AG09309 (cell line): ENCODE data around the gene INSYN2B.
A peak's percentile ranks its signal among the peaks of the same experiment; 100 is the strongest.

ENCODE experiments used
- DNase-seq: peaks from one replicate; pipeline ENCODE4 v3.0.0-alpha.2; 2010; ENCODE audit warnings: low read depth
- H3K4me3 ChIP-seq: 2 replicates; pipeline ENCODE4 v1.5.1; 2011; ENCODE audit warnings: mild to moderate bottlenecking, low read depth, low read length, moderate library complexity; ENCODE audit not compliant: control insufficient read depth
- CTCF ChIP-seq: IDR thresholded peaks from 2 replicates; pipeline ENCODE4 v1.5.1; 2011; ENCODE audit warnings: mild to moderate bottlenecking, low read depth, low read length, inconsistent platforms; ENCODE audit not compliant: insufficient read depth, control insufficient read depth; ENCODE audit errors: missing control alignments

INSYN2B gene

GRCh38 chr5:169942181-169942580, 38.1 kb downstream of the INSYN2B start:
- H3K4me3 ChIP-seq, result no peak overlapping the region
- no peak for TF ChIP-seq CTCF
- DNase-seq, result peak; percentile 55

DNA sequence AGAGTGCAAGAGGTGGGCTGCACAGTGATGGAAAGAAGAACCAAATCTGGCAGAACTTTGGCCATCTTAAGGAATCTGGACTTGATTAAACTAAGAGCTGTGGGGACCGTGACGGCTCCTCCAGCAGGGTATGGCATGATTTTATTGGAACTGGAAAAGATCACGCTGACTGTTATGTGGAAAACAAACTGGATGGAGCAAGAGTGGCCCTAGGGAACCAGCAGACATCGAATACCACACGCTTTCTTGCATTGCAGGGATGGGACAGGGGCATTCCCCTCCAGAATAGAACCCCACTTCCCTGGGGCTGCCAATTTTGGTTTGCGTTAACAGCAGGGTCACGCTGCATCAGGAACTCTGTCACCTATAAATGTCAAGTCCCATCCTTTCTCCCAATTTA, 38.8 kb downstream of the INSYN2B start:
- H3K4me3 ChIP-seq, result no peak overlapping the region
- TF ChIP-seq CTCF, result no peak
- no peak for DNase-seq

GRCh38 chr5:169939731-169940130, 40.6 kb downstream of the INSYN2B start:
- no peak for DNase-seq
- TF ChIP-seq CTCF, result no peak
- H3K4me3 ChIP-seq, result no peak overlapping the region

- TF ChIP-seq CTCF, result no peak
- H3K4me3 ChIP-seq, result no peak overlapping the region
- DNase-seq, result no peak
Measured at GRCh38 chr5:169938439-169938838, 41.9 kb downstream of the INSYN2B start.

DNA sequence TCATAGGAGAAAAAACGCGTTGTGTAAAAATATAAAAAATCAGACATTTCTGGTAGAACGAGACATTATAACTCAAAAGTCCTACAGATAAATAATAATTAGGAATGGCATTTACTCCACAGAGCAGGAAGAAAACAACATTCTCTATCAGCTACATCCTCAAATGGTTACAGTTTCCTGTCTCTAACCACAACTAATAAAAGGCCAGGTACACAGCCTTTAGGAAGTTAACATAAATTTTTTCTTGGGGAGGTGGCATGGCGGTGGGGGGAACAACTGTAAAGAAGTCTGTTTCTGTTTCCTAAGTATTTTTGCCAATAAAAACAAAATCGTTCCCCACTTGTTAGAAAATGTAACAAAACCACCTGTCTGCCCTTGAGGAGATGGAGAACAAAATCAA, 44.5 kb downstream of the INSYN2B start:
- no peak for TF ChIP-seq CTCF
- no peak overlapping the region for H3K4me3 ChIP-seq
- DNase-seq, result no peak

DNA sequence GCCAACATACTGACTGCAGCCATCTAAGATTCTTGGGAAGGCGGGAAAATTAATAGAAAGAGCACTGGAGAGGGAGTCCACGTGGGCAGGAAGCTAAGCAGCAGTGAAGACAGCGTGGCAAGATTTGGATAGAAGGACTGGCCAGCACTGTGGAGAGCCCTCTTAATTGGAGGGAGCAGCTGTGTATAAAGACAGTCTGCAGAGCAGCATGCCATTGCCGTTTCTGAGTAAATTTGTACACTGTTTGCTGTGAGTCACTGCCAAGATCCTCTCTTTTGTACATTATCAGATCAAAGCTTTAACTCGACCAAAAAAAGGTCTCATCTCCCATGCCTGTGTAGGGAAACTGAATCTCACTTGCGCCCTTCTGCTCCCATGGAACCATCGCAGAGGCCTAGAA, 45.3 kb downstream of the INSYN2B start:
- no peak for DNase-seq
- TF ChIP-seq CTCF, result no peak
- H3K4me3 ChIP-seq, result no peak overlapping the region

DNA sequence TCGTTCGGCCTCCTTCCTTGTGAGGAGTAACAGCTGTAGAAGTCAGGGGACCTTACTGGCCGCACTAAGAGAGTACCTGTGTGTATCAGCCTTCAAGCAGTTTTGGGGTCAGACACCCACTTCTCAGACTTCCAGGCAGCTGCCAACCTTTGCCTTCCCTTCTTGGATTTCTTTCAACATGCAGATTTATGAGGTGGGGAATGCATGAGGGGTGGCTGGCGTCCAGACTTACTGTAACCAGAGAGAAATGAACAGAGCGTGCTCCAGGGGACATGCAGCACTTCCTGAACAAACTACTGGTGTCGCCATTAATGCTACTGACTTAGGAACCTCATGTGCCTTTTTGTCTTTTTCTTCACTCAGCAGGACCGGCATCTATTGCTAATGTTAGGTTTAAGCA, 46.7 kb downstream of the INSYN2B start:
- DNase-seq, result no peak
- no peak for TF ChIP-seq CTCF
- H3K4me3 ChIP-seq, result no peak overlapping the region
